Caki2 (cell line): ENCODE data around the gene RUNX2. TPM values are rescaled to one million over a fixed set of nuclear protein-coding genes. Genes with fewer than 3 reads are reported as not detected.

Experiments used
- DNase-seq: peaks from one replicate; pipeline ENCODE4 v3.0.0-alpha.2; 2015; ENCODE audit warnings: low read depth
- in situ Hi-C: cut with HindIII; loops from 2 replicates; pipeline ENCODE4 v1.10.0; 2016; ENCODE audit warnings: low sequenced_read_pairs, low pct_unique_long_range_greater_than_20kb, mixed read lengths
- total RNA-seq: library from RNA; depleted of rRNA; stranded (reverse); fragments of >200 nt; shearing (Covaris generic); gene quantifications from 2 replicates; pipeline ENCODE4 v1.2.3, GENCODE V29; 2014; ENCODE audit warnings: low replicate concordance

Gene RUNX2
- total RNA-seq, 1 experiment from 2014 or later: 2.7 TPM

DNA sequence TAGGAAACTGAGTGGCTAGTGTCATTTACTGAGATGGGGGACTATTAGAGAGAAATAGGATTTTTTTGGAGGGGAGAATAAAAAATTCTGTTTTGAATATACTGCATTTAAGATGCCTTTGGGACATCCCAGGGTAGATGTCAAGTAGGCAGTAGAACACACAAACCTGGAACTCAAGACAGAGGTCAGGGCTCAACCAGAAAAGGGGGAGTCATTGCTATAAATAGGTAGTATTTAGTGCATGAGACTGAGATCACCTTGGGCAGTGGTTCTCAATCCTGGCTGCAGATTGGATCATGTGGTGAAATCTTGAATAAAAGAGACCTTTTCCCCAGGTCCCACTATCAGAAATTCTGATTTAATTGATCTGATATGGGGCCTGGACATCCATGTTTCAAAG lies 160.1 kb downstream of the RUNX2 start:
- no peak for DNase-seq
- in situ Hi-C loops: no loop called here

DNA sequence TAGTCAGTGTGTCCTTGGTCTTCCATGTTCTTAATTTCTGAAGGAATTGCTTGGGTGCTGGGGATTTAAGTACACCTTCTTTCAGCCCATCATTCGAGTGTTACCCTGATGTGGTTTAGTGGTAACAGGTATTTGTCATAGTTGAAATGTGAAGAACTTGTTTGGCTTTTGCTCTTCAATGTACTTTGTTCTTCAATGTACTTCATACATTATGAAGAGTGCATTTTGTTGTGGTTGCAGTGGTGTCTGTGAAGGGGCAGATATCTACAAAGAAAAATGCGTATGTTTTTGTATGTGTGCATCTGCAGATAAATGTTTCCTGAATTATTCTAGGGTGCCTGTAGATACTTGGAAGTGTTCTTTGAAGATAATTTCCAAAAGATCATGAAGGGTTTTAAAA lies 160.8 kb downstream of the RUNX2 start:
- in situ Hi-C loops: no loop called here
- DNase-seq: no peak

DNA sequence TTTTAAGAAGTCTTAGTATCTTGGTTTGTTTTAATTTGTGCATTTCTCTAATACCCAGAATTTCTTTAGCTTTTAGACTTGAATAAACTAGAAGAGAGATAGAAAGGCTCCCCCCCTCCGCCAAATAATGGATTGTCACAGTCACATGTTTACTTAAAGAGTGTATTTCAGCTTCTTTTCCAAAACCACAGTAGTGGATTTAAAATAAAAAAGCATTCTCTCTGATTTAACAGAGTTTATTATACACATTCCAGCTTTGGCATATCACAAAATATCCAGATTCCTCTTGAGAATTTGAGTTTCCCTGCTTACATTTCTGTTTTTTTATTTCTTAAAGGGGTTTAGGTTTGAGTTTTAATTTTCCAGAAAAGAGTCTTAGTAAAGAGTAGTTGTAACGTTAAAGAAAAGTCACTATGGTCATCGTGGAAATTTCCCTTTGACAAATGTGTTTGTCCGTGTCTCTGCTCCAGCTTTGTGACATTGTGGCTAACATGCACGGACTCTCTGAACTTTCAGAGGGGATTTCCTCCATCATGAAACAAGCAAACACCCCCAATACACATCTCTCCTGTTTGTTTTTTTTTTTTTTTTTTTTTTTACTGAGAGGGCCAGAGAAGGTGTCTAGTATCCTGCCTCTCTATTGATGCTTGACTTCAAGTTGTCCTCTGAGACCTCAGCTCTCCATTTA lies 163.1 kb downstream of the RUNX2 start:
- in situ Hi-C loops: no loop called here
- no peak for DNase-seq

DNA sequence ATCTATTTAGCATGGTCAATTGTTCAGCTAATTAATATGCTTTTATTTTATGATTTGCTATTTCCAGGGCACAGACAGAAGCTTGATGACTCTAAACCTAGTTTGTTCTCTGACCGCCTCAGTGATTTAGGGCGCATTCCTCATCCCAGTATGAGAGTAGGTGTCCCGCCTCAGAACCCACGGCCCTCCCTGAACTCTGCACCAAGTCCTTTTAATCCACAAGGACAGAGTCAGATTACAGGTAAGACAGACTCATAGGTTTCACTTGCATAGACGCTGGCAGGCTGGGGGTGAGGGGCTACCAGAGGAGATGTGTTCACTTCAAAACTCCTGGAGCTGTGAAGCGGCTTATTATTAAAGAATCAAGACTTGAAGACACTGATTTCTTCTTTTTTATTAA lies 163.7 kb downstream of the RUNX2 start:
- in situ Hi-C loops: no loop called here
- no peak for DNase-seq

DNA sequence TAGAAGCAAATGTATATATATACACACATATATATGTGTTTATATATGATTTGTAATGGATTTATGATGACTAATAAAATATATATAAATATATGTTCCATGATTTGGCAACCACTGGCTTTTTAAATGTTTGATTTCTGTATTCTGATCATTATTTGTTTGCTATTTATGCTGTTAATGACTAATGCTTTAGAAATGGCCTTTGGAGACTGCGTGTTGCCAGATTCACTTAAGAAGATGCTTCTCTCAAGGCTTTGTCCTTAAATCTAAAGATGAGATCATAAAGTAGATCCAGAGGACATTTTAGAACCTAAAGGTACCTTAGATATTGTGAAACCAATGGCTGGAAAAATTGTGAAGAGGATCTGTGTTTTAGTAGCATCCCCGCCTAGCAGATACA lies 165.6 kb downstream of the RUNX2 start:
- in situ Hi-C loops: no loop called here

DNA sequence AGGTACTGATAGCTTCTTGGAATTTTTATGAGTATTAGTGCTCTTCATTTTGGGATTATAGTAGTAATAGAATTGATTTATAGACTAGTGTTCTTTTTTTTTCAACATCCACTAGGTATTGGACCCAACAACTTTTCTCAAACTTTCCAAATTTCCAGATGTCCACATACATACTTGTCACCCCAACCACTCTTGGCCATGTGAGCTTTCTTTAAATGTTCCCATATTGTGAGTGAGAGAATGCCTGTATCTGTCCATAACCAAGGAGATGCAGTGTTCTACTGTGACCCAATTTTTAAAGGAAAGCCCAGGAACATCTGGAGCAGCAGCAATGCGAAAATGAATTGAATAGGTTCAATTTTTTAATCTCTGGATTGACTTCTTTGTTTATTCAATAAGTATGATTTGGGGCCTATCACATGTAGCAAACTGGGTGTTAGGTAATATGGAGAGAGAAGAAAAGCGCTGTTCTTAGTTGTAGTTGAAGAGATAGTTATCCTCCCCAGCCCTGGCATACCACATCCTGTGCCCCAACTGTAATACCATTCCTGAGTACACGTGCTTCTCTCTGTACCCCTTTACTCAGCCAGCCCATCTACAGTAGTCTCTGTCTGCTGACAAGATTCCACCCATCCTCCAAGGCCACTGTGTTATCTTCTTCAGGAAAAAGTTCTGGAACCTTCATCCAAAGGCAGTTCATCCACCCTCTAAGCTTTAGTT lies 166.4 kb downstream of the RUNX2 start:
- in situ Hi-C loops: no loop called here
- no peak for DNase-seq

More for the DNA sequence above, 165.6 kb downstream of the RUNX2 start:
- no peak for DNase-seq

DNA sequence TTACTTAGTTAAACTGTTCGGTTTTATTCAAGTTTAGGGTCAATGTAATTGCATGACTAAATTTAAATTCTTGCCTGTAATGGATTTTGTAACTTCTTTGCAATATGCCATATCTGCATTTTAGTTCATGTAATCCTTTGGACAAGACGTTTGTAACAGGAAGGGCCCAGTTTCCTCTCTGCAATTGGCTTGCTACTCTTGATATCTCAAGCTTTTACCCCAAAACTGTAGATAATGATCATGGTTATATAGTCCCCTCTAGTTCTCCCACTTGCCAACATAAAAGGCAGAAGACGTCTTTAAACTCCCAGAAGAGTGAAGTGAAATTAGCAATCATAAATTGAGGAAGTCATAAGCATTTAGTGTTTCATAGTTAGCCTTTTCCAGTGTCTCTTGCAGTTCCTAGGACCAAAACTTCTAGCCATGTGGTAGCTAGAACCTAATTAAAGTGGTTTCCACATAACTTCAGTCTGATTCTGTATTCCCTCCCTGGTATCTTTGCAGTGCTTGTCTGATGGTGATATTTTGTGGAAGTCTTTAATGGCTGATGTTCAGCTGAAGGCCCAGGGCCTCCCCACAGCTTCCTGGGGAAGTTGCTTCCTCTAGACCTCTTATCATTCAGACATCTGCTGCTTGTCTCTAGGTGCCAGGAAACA lies 167.4 kb downstream of the RUNX2 start:
- DNase-seq: no peak
- in situ Hi-C loops: no loop called here

DNA sequence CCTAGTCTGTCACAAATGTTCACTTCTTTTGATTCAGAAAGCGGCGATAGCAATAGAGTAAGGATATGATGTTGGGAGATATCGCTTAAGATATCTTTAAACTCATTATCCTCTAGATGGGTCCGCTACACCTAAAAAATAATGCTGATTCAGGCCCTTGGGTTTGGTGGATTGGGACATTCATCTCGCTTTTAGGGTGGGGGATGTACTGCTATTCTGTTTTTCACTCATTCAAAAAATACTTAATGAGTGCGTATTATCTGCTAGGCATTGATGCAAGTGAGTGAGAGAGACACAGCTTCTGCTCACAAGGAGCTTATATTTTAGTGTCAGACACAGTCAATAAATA lies 167.9 kb downstream of the RUNX2 start:
- in situ Hi-C loops: no loop called here

DNA sequence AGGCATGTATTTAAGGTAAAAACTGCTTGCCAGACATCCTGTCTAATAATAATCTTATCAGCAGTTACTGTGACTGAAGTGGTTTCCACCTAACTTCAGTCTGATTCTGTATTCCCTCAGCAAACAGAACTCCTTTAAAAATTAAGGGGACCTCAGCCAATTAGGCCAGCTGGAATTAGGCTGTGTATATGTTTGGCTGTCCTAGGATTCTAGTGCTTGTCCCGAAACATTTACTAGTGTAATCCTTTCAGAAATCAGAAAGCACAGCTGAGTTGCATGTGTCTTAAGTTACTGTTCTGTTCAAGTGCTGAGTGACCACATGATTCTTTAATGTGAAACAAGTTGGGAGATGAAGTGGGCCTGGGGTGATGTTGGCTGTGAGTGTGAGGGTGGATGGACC lies 170.5 kb downstream of the RUNX2 start:
- no peak for DNase-seq
- in situ Hi-C loops: no loop called here

More for the DNA sequence above, 167.9 kb downstream of the RUNX2 start:
- DNase-seq: no peak

DNA sequence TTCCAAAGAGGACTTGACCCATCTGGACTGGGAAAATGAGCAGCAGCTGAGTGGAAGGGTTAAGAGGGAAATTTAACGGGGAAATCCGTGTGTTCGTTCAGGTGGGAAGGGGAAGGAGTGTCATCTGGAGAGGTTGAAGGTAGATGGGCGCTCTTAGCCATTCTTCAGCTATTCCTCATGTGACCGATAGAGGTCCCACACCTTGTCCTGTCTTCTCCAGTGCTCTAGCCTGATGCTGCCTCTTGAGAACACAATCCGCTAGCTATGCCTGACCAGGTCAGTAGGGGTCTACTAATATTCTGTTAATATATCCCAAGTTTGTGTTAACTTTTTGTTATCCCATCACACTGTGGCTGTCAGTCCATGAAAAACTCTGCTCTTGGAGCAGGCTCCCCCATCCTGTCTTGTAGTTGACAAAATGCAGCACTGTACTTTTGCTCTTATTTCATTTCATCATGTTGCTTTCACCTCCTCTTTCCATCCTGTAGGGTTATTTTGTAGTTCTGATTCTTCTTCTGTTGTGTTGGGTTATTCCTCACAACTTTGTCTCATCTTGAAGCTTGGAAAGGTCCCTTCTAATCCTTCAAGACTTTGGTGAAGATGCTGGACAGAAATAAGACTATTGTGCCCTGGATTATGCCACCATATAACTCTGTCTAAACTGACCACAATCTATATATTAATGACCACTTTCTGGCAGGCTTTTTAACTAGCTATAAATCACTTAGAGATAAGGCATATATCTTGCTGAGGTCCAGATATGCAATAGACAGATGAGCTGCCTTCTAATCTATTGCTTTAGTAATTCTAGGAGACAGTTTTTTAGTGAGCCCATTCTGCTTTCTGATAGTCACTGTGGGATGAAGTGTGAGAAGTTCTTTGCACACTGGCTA lies 173.0 kb downstream of the RUNX2 start:
- DNase-seq: no peak
- in situ Hi-C loops: no loop called here

DNA sequence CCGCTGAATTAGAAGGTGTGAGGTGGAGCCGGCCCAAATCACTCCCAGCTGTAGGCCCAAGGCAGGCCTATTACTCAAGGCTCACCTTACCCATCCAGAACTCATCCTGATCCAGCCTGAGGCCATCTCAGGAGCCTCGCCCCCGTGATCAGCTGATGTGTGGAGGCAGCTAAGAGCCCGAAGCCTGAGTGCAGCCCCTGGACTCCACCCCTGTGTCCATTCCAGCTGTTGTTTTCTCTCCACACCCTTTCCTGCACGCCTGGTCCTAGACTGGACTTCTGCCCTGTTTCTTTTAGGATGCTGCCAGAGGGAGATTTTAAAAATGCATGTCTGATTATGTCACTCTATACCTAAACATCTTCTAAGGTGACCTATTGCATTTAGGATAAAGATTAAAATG lies 174.3 kb downstream of the RUNX2 start:
- in situ Hi-C loops: no loop called here
- no peak for DNase-seq

DNA sequence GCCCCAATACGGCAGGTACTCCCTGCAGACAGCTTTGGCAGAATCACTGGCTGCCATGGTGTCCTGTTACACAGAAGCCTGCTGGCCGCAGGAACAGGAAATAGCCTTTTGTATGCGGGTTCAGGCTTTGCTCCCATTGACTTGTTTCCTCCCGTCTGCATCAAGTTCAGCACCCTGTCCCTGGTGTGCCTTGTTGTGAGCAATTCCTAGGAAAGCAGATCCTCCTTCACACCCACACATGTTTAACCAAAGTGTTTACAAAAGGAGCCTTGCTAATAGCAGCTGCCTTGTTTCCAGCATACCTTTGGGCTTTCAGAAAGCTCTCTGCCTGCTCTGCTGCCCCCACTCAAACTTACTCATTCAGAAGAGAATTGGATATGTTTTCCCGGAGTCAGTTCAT lies 176.8 kb downstream of the RUNX2 start:
- peak; percentile 8 for DNase-seq
- in situ Hi-C loops: no loop called here

DNA sequence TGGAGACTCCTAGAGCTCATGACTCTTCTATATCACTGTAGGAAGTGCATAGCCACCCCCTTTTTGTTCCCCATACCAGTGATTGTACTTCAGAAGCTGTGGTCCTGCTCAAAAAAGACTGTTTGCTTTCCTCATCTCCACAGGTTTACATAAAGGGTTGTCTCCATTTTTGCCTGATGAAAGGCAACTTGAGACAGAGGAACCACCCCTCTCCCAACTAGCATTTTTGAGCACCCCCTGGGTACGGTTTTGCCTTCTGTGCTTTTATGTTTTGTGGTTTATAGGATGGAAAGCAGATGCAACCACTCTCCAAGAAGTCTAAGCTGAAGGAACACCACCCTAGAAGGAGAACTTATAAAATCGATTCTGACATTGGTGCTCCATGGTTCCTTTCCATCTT lies 177.3 kb downstream of the RUNX2 start:
- no peak for DNase-seq
- in situ Hi-C loops: no loop called here

DNA sequence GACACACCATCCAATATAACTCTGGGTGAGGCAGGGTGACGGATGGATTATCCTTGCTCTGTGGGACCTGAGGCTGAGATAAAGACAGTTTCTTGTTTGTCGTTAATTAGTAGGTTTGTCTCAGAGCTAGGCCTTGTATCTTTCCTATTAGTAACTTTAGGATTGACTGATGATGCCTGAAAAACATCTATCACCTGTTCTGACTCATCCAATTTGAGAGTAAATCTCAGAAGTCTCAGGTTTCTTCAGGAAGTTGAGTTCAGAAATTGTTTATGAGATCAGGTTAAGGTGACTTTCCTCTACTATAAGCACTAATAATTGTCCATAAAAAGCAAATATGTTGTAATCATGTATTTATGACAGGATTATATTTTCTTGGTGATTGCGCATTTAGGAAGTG lies 179.1 kb downstream of the RUNX2 start:
- peak; percentile 30 for DNase-seq
- in situ Hi-C loops: no loop called here

DNA sequence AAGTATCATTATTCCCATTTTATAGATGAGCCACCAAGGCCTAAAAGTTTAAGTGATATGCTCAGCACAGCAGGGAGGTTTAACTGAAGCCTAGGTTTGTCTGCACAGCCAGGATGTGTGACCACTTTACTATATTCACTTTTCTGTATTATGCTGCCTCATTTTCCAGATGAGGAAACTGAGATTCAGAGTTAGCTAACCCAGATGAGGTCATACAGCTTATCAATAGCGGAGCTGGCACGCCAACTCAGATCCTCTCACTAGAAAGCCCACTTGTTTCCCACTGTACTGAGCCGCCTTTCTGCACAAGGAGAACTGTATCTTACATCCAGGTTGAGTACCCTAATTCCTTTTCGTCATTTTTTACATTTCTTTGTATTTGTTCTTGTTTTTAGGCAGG lies 181.3 kb downstream of the RUNX2 start:
- DNase-seq: no peak
- in situ Hi-C loops: no loop called here

DNA sequence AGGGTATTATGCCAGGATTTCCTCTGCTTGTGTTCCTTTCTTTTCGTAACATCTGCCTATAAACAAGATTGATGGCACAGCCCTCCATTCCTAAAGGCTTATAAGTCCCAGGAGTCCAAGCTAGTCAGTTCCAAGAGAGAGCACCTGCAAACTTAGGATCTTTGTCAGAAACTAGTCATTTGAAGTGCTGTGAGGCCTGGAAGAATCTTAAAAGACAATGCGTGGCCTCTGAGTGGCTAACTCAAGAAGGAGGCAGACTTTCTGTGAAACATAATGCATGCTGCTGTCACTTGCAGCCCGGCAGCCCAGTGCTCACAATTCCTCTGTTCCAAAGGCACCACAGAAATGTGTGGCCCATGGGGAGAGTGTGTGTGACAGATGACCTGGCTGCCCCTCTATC lies 184.6 kb downstream of the RUNX2 start:
- no peak for DNase-seq
- in situ Hi-C loops: no loop called here

DNA sequence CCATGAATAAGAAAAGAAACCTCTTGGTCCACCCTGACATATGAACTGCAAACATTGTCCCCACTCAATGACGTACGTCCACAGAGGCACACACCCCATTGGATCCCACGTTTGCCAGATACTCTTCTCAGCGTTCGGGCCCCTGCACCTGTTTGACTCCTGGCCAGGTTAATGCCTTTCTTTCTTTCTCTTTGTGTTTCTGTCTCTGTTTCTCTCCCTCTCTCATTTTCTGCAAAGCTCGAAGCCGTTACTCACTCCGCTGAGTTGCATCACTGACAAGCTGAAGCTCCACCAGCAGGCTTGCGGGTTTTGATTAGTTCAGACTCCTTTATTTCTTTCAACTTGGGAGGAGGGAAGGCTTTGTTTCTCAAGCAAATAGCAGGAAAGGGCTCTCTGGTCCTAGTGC lies 185.1 kb downstream of the RUNX2 start:
- no peak for DNase-seq
- in situ Hi-C loops: no loop called here

DNA sequence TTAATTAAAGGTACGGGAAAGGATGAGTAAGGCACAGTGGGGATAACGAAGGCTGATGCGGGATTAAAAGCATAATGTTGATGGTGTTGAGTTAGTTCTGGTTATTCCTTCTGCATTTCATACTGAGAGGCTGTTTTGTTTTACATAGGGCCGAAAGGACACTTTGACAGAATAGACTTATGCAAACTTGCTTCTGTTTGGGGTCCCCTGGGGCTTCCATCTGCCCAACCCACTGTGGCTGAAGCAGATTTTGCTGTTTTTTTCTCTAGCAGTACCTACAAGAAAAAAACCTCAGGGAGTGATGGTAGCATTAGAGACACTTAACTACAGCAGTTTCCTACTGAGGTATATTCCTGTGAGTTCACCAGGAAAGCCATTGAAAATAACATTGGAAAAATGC lies 185.7 kb downstream of the RUNX2 start:
- in situ Hi-C loops: no loop called here
- DNase-seq: no peak
